Caco-2 (cell line): ENCODE results near the gene LAMB2. TPM values are rescaled to one million over a fixed set of nuclear protein-coding genes. Genes with fewer than 3 reads are reported as not detected.

Experiments
- BruUV-seq: library from RNA; stranded (reverse); fragments of 400-500 nt; replicated peaks from 2 replicates; lab custom pipeline; 2021; lab: Mats Ljungman, UMichigan
- CTCF ChIA-PET: fragments of 300-600 bp; sonication (Branson Sonifier 250); formaldehyde crosslinking; loops from one replicate; lab custom pipeline; 2022; ENCODE audit warnings: antibody characterized with exemption; lab: Charles Lee
- POLR2A ChIA-PET: fragments of 300-600 bp; sonication (Branson Sonifier 250); formaldehyde crosslinking; loops from one replicate; lab custom pipeline; 2022; ENCODE audit warnings: antibody characterized with exemption; lab: Charles Lee
- DNase-seq, 2 experiments: peaks; one replicate each; pipeline versions ENCODE4 v3.0.0 to v3.0.0-alpha.2; 2020 to 2022
- H3K27me3 ChIP-seq: replicated peaks from 2 replicates; pipeline ENCODE4 v1.6.0; 2011; ENCODE audit warnings: low read length; ENCODE audit not compliant: control insufficient read depth, insufficient read depth
- H3K36me3 ChIP-seq: 2 replicates; pipeline ENCODE4 v1.5.1; 2011; ENCODE audit warnings: low read length; ENCODE audit not compliant: control insufficient read depth, insufficient read depth
- H3K4me1 ChIP-seq: fragments of 250-450 bp; sonication (Bioruptor Pico); 2 replicates; pipeline ENCODE4 v1.5.1; 2020; ENCODE audit warnings: mild to moderate bottlenecking
- H3K4me3 ChIP-seq: 2 replicates; pipeline ENCODE4 v1.5.1; 2011; ENCODE audit warnings: low read depth, mild to moderate bottlenecking, control low read depth, low read length
- H3K9me3 ChIP-seq: fragments of 250-450 bp; sonication (Bioruptor Pico); 2 replicates; pipeline ENCODE4 v1.5.1; 2020; ENCODE audit warnings: mild to moderate bottlenecking, moderate library complexity
- H3K27ac Mint-ChIP-seq: one replicate; pipeline ENCODE4 v1.8.0; 2022; ENCODE audit warnings: mixed read lengths; ENCODE audit not compliant: unreplicated experiment
- H3K27me3 Mint-ChIP-seq: one replicate; pipeline ENCODE4 v1.8.0; 2022; ENCODE audit warnings: mixed read lengths; ENCODE audit not compliant: insufficient read depth, unreplicated experiment
- H3K36me3 Mint-ChIP-seq: one replicate; pipeline ENCODE4 v1.8.0; 2022; ENCODE audit warnings: mild to moderate bottlenecking, mixed read lengths; ENCODE audit not compliant: insufficient read depth, unreplicated experiment
- H3K4me1 Mint-ChIP-seq: one replicate; pipeline ENCODE4 v1.8.0; 2022; ENCODE audit warnings: low read depth, mixed read lengths; ENCODE audit not compliant: unreplicated experiment
- H3K4me3 Mint-ChIP-seq: one replicate; pipeline ENCODE4 v1.8.0; 2022; ENCODE audit warnings: mild to moderate bottlenecking, moderate library complexity, mixed read lengths; ENCODE audit not compliant: unreplicated experiment
- H3K9me3 Mint-ChIP-seq: one replicate; pipeline ENCODE4 v1.8.0; 2022; ENCODE audit warnings: mixed read lengths; ENCODE audit not compliant: unreplicated experiment
- CTCF ChIP-seq, 2 experiments: fragments of 200-600 bp in 1 of 2; IDR thresholded peaks; 1 replicate in 1 of 2; 2 replicates in 1 of 2; pipeline versions ENCODE4 v1.5.1 to v1.8.0; 2011 to 2022; ENCODE audit warnings: antibody characterized with exemption in 1 of 2, control low read depth in 1 of 2, inconsistent platforms in 1 of 2, low read depth in 1 of 2, low read length in 1 of 2, mild to moderate bottlenecking in 1 of 2, moderate library complexity in 1 of 2; ENCODE audit not compliant: insufficient read depth in 1 of 2, severe bottlenecking in 1 of 2, unreplicated experiment in 1 of 2
- intact Hi-C: fragments of 100-400 bp; cut with micrococcal nuclease; formaldehyde crosslinking; loops from one replicate; pipeline ENCODE4 v1.10.0; 2022; ENCODE audit not compliant: unreplicated experiment
- total RNA-seq: library from RNA; stranded (reverse); gene quantifications from 2 replicates; pipeline ENCODE4 v1.2.3, GENCODE V29; 2022

Gene LAMB2
- total RNA-seq, 1 experiment from 2014 or later = 189 TPM

GRCh38 chr3:49174397-49174985 is 41.6 kb upstream of the LAMB2 start:
- Mint-ChIP-seq H3K36me3 (no peaks in the 10 kb centered on the region), H3K4me3 (no peak overlapping the region), H3K4me1 (peaks cover 6% of the 10 kb centered on the region), H3K27me3 (no peaks in the 10 kb centered on the region), H3K27ac (no peak overlapping the region), H3K9me3 (no peaks in the 10 kb centered on the region)
- no peak for DNase-seq
- peaks cover 6% of the 10 kb centered on the region; the same call in 1 of the 2 replicates for H3K4me1 ChIP-seq
- no peaks in the 10 kb centered on the region for H3K36me3 ChIP-seq
- TF ChIP-seq CTCF (IDR thresholded peaks at IDR 0.05; ENCODE audit: insufficient read depth in 1 of 2, low read depth in 1 of 2, low read length in 1 of 2, severe bottlenecking in 1 of 2, unreplicated experiment in 1 of 2) = no peak
- no peaks in the 10 kb centered on the region for H3K27me3 ChIP-seq
- CTCF ChIA-PET = no interaction called here
- POLR2A ChIA-PET = no interaction called here
- intact Hi-C loops = loop anchor here (10.0 kb wide), 1 partner anchor 80 kb away; no protein-coding TSS in a partner anchor
- H3K9me3 ChIP-seq = no peaks in the 10 kb centered on the region
- no peak overlapping the region for H3K4me3 ChIP-seq
- BruUV-seq = no TSS peak

- Histone ChIP-seq H3K9me3 (no peaks in the 10 kb centered on the region), H3K36me3 (no peaks in the 10 kb centered on the region), H3K4me1 (peaks cover 6% of the 10 kb centered on the region; the same call in 1 of the 2 replicates), H3K27me3 (no peaks in the 10 kb centered on the region), H3K4me3 (no peak overlapping the region)
- Mint-ChIP-seq H3K9me3 (no peaks in the 10 kb centered on the region), H3K36me3 (no peaks in the 10 kb centered on the region), H3K27me3 (no peaks in the 10 kb centered on the region), H3K4me1 (peaks cover 7% of the 10 kb centered on the region), H3K27ac (no peak overlapping the region), H3K4me3 (no peak overlapping the region)
- intact Hi-C loops = loop anchor here (10.0 kb wide), 1 partner anchor 81 kb away; no protein-coding TSS in a partner anchor
- POLR2A ChIA-PET = no interaction called here
- no peak for DNase-seq
- no peak for TF ChIP-seq CTCF (IDR thresholded peaks at IDR 0.05; ENCODE audit: insufficient read depth in 1 of 2, low read depth in 1 of 2, low read length in 1 of 2, severe bottlenecking in 1 of 2, unreplicated experiment in 1 of 2)
- BruUV-seq = no TSS peak
- CTCF ChIA-PET = no interaction called here
Observed at GRCh38 chr3:49173792-49174170, 40.9 kb upstream of the LAMB2 start.

- Mint-ChIP-seq H3K4me1 (peaks cover 7% of the 10 kb centered on the region), H3K9me3 (no peaks in the 10 kb centered on the region), H3K4me3 (no peak overlapping the region), H3K36me3 (no peaks in the 10 kb centered on the region), H3K27ac (no peak overlapping the region), H3K27me3 (no peaks in the 10 kb centered on the region)
- POLR2A ChIA-PET = no interaction called here
- Histone ChIP-seq H3K4me3 (no peak overlapping the region), H3K27me3 (no peaks in the 10 kb centered on the region), H3K36me3 (no peaks in the 10 kb centered on the region), H3K4me1 (peaks cover 6% of the 10 kb centered on the region; the same call in 1 of the 2 replicates), H3K9me3 (no peaks in the 10 kb centered on the region)
- no peak for TF ChIP-seq CTCF (IDR thresholded peaks at IDR 0.05; ENCODE audit: insufficient read depth in 1 of 2, low read depth in 1 of 2, low read length in 1 of 2, severe bottlenecking in 1 of 2, unreplicated experiment in 1 of 2)
- CTCF ChIA-PET = no interaction called here
- intact Hi-C loops = loop anchor here (10.0 kb wide), 1 partner anchor 82 kb away; no protein-coding TSS in a partner anchor
- BruUV-seq = no TSS peak
- no peak for DNase-seq
Observed at GRCh38 chr3:49173116-49173791, 40.4 kb upstream of the LAMB2 start.
